ENCODE data around the gene GYPC. TPM values are rescaled to one million over a fixed set of nuclear protein-coding genes. Genes with fewer than 3 reads are reported as not detected.

Gene GYPC
- total RNA-seq, 2 donors from 2014 or later, result 17.3 to 32.9 TPM

DNA sequence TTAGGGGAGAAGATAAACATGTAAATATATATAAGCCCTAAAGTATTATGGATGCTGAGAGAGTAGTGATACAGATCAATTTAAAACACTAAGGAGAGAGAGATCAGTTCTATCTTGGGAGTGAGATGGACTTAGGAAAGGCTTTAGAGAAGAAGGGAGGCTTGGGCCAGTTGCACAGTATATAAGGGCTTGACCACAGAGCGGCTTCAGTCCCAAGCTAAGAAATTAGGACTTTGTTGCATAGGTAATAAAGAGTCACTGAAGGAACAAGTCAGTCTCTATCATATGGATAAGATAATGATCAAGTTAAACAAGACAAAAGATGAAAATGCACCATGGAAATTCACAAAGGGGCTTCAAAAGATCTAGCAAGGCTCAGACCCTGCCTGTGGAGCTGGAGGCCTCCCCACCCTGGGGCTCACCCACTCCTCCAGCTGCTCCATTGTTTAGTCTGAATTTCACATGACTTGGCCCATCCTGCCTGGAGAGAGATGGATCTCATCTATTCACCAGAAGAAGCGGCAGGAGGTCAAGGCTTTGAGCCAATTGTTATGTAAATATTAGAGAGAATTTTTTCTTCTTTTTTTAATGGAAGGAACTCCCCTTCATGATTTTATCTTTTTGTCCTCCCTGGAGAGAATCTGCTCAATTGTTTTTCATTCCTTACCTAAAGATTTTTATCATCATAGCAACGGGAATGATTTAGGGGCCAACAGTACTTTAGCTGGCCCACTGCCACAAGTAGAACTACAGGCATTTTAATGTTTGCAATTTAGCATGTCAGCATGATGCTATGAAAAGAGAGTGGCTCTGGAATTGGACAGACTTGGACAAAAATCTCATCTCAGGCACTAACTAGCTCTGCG lies 44.0 kb downstream of the GYPC start:
- DNase-seq (ENCODE audit: low spot score), result no peak
- Histone ChIP-seq H3K36me3 (no peaks in the 10 kb centered on the region), H3K27ac (no peak overlapping the region), H3K9me3 (no peaks in the 10 kb centered on the region), H3K27me3 (replicated peaks; ENCODE audit: insufficient read depth) (no peaks in the 10 kb centered on the region), H3K4me3 (no peak overlapping the region), H3K4me1 (replicated peaks) (no peaks in the 10 kb centered on the region)
- intact Hi-C loops (cut with DNase I), result no loop called here
- TF ChIP-seq POLR2AphosphoS5 (IDR thresholded peaks at IDR 0.05), result no peak
- no peak for TF ChIP-seq POLR2A (IDR thresholded peaks at IDR 0.05)
- TF ChIP-seq, protein P1, sequence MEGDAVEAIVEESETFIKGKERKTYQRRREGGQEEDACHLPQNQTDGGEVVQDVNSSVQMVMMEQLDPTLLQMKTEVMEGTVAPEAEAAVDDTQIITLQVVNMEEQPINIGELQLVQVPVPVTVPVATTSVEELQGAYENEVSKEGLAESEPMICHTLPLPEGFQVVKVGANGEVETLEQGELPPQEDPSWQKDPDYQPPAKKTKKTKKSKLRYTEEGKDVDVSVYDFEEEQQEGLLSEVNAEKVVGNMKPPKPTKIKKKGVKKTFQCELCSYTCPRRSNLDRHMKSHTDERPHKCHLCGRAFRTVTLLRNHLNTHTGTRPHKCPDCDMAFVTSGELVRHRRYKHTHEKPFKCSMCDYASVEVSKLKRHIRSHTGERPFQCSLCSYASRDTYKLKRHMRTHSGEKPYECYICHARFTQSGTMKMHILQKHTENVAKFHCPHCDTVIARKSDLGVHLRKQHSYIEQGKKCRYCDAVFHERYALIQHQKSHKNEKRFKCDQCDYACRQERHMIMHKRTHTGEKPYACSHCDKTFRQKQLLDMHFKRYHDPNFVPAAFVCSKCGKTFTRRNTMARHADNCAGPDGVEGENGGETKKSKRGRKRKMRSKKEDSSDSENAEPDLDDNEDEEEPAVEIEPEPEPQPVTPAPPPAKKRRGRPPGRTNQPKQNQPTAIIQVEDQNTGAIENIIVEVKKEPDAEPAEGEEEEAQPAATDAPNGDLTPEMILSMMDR (IDR thresholded peaks at IDR 0.05), result no peak
- 33% methylated on average over 4 of the region's 4 CpGs for WGBS

DNA sequence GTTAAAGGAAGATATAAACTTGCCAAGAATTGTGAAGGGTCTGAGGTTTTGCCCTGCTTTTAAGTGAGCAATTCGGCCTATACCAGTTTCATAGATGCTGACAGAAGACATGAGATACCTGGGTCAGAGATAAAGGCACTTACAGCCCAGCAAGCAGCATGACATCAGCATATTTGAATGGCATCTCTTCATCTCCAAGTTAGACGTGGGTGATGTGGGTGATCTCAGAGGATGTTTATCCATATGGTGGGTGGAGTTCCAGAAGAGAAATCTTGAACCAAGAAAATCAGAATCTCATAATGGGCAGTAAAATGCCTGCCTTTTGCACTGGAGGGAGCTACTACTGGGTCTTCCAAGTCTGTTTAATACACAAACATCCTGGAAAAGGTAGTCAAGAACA lies 44.7 kb downstream of the GYPC start:
- intact Hi-C loops (cut with DNase I), result no loop called here
- 32% methylated on average over 2 of the region's 2 CpGs for WGBS

DNA sequence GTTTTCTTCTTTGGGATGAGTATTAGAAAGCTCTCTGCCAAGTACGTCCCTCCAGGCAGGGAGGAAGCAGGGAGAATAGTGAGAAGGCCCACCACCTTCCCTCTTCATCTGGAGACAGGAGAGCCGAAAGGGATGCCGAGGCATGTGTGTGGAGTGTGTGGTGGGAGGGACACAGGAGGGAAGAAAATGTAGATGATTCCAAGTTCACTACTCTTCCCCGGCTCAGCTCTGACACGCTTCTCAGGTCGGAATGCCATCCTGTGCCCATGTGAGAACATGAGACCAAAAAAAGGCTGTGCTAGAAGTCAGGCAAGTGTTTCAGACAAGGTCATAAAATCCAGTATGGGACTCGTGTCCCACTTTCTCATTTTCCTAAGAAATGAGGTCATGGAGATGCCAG lies 47.4 kb downstream of the GYPC start:
- H3K27ac ChIP-seq, result no peak overlapping the region
- no peak for DNase-seq (ENCODE audit: low spot score)
- no peak for TF ChIP-seq POLR2AphosphoS5 (IDR thresholded peaks at IDR 0.05)
- TF ChIP-seq, protein P1 (IDR thresholded peaks at IDR 0.05), result no peak
- TF ChIP-seq POLR2A (IDR thresholded peaks at IDR 0.05), result no peak
- intact Hi-C loops (cut with DNase I), result no loop called here
- no peak overlapping the region for H3K4me3 ChIP-seq
- H3K36me3 ChIP-seq, result no peaks in the 10 kb centered on the region
- no peaks in the 10 kb centered on the region for H3K9me3 ChIP-seq
- no peaks in the 10 kb centered on the region for H3K27me3 ChIP-seq (replicated peaks; ENCODE audit: insufficient read depth)
- no peaks in the 10 kb centered on the region for H3K4me1 ChIP-seq (replicated peaks)
- 93% methylated on average over 7 of the region's 7 CpGs for WGBS

More for the DNA sequence above, 44.7 kb downstream of the GYPC start:
- Histone ChIP-seq H3K4me1 (replicated peaks) (no peaks in the 10 kb centered on the region), H3K27ac (no peak overlapping the region), H3K4me3 (no peak overlapping the region), H3K9me3 (no peaks in the 10 kb centered on the region), H3K36me3 (no peaks in the 10 kb centered on the region), H3K27me3 (replicated peaks; ENCODE audit: insufficient read depth) (no peaks in the 10 kb centered on the region)
- no peak for DNase-seq (ENCODE audit: low spot score)
- TF ChIP-seq POLR2AphosphoS5 (IDR thresholded peaks at IDR 0.05) (no peak), POLR2A (IDR thresholded peaks at IDR 0.05) (no peak)
- TF ChIP-seq, protein P1 (IDR thresholded peaks at IDR 0.05), result no peak

DNA sequence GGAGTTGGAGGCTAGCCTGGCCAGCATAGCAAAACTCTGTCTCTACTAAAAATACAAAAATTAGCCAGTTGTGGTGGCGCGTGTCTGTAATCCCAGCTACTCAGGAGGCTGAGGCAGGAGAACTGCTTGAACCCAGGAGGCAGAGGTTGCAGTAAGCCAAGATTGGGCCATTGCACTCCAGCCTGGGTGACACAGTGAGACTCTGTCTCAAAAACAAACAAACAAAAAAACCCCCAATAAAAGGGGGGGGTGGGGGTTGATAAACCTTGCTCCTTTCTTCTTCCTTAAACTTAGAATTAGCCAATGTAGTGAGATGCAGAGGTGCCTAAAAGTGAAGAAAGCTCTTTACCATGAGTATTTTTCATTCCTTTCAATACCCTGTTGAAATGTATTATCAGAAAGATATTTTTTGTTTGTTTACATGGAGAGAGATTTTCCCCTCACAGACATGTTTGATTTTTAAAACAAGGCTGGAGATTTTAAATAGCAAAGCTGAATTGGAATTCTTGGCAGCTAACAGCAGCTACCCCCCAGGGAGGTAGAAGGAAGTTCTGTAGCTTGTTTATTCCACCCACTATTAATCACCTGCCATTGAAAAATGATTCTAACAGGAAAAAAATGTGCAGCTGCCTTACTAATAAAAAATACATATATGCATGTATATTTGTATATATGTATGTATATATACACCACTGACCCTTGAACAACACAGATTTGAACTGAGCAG lies 48.6 kb downstream of the GYPC start:
- Histone ChIP-seq H3K4me3 (no peak overlapping the region), H3K36me3 (no peaks in the 10 kb centered on the region), H3K9me3 (no peaks in the 10 kb centered on the region), H3K27me3 (replicated peaks; ENCODE audit: insufficient read depth) (no peaks in the 10 kb centered on the region), H3K27ac (no peak overlapping the region), H3K4me1 (replicated peaks) (no peaks in the 10 kb centered on the region)
- DNase-seq (ENCODE audit: low spot score), result no peak
- TF ChIP-seq POLR2A (IDR thresholded peaks at IDR 0.05), result no peak
- TF ChIP-seq, protein P1 (IDR thresholded peaks at IDR 0.05), result no peak
- no peak for TF ChIP-seq POLR2AphosphoS5 (IDR thresholded peaks at IDR 0.05)
- intact Hi-C loops (cut with DNase I), result no loop called here
- WGBS, result 86% methylated on average over 2 of the region's 2 CpGs

All from prostate gland (tissue), 2 donors.